ENCODE results near the gene L1CAM.
"Not testable (repeated sequence)": the region's sequence is repeated elsewhere in the genome, so short reads cannot be mapped to it uniquely, and the experiment has no call there.

The L1CAM gene

DNA sequence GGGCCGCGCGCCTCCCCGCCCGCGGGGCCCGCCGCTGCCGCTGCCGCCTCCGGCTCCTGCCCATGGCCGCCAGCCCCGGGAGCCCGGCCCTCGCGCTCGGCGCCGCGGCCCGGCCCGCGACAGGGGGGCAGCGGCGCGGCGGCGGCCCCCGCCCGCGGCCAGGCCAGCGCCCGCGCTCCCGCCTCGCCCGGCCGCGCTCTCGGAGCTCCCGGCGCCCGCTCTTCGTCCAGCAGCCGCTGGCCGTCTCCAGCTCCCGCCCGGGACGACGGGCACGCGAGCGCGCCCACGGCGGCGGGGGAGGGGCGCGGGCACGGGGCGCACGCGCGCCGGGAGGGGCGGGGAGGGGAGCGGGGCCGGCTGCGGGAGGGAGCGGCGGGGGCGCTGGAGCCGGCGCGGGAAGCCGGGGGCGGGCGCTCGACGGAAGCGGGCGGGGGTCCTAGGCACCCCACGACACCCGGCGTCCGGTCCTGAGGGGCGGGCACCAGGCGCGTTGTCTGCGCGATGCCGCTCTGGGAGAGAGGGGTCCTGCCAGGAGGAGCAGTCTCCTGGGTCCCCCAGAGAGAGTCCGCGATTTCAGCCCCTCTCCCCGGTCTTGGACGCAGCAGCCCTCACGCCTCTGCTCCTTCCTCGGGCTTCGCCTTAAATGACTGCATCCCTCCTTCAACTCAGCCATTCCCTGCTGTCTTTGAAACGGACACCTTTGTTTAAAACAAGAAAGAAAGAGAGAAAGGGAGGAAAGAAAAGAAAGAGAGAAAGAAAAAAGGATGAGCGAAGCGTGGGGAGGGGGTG is 55.1 kb downstream of the L1CAM start:
- no peak for TF ChIP-seq ZNF274 (IDR thresholded peaks at IDR 0.05; ENCODE audit: low read depth, low read length)

DNA sequence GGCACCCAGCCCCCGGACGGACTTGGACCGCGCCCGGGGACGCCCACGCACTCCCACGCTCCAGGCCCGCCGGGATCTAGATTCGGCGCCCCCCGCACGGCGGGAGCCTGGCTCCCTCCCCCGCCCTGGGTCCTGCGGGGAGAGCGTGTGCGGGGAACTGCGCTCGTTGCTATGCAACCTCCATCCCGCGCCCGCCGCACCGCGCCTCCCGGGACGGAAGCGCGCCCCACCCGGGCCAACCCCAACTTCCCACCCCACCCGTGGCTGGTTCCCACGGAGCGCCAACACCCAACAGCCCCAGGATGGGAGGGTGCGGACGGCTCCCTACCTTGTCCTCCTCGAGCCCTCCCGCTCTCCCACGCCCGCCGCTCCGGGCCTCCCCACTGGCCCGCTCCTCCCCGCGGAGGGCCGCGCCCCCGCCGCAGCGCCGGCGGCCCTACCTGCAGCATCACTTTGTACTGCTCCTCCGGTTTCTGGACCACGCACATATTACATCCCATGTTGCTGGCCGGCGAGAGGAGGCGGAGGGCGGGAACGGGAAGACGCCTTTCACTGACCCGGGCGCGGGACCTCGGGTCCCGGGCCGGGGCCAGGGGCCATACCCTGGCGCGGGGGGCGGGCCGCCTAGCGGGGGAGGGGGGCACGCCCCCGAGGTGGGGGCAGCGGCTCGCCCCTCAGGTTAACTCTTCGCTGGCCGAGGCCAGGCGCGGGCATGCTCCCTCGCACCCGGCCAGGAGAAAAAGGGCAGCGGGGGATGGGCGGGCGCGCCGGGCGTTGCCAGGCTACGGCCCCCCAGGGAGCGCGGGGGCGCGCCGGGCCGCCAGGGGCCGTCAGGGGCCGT is 56.0 kb downstream of the L1CAM start, which contains the start of gene PDZD4:
Gene PDZD4, minus strand, starts transcription at position 746 of the 841 bp plus-strand sequence. Its CDS starts 246 bp downstream, at position 500.
- no peak within 1 kb of the TSS for H3K4me3 ChIP-seq (ENCODE audit: low read length)

More for the DNA sequence above, 55.1 kb downstream of the L1CAM start:
- H3K4me3 ChIP-seq (ENCODE audit: low read length), result no peak overlapping the region

GRCh38 chrX:153829549-153829798 is 56.5 kb downstream of the L1CAM start:
- no peak for TF ChIP-seq ZNF274 (IDR thresholded peaks at IDR 0.05; ENCODE audit: low read depth, low read length)
- H3K4me3 ChIP-seq (ENCODE audit: low read length), result no peak overlapping the region

More for the DNA sequence above, 56.0 kb downstream of the L1CAM start, which contains the start of gene PDZD4:
- TF ChIP-seq ZNF274 (IDR thresholded peaks at IDR 0.05; ENCODE audit: low read depth, low read length), result no peak

- no peak for TF ChIP-seq ZNF274 (IDR thresholded peaks at IDR 0.05; ENCODE audit: low read depth, low read length)
- H3K4me3 ChIP-seq (ENCODE audit: low read length), result no peak overlapping the region
Observed at GRCh38 chrX:153828723-153829548, 57.0 kb downstream of the L1CAM start.

GRCh38 chrX:153828308-153828707 is 57.7 kb downstream of the L1CAM start:
- no peak for TF ChIP-seq ZNF274 (IDR thresholded peaks at IDR 0.05; ENCODE audit: low read depth, low read length)
- H3K4me3 ChIP-seq (ENCODE audit: low read length), result no peak overlapping the region

GRCh38 chrX:153827903-153828302 is 58.1 kb downstream of the L1CAM start:
- TF ChIP-seq ZNF274 (IDR thresholded peaks at IDR 0.05; ENCODE audit: low read depth, low read length), result no peak
- no peak overlapping the region for H3K4me3 ChIP-seq (ENCODE audit: low read length)

GRCh38 chrX:153827016-153827415 is 59.0 kb downstream of the L1CAM start:
- TF ChIP-seq ZNF274 (IDR thresholded peaks at IDR 0.05; ENCODE audit: low read depth, low read length), result no peak
- no peak overlapping the region for H3K4me3 ChIP-seq (ENCODE audit: low read length)

DNA sequence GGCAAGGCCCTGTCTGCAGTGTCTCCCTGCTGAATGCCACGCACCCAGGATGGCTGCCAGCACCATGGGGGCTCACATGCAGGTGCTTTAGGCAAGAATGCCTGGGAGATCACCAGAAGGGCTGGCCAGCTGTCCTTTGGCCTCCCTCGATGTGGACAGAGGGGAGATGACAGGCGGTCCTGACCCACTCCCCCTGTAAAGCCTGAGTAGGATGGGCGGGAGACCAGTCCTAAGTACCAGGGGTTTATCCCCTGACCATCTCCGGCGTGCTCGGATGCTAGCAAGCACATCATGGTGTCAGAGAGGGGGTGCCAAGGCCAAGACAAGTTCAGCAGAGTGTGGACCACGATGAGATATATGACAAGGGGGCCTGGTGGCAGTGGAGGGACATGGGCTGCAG is 60.9 kb downstream of the L1CAM start:
- no peak for TF ChIP-seq ZNF274 (IDR thresholded peaks at IDR 0.05; ENCODE audit: low read depth, low read length)

GRCh38 chrX:153824348-153824747 is 61.6 kb downstream of the L1CAM start:
- no peak for TF ChIP-seq ZNF274 (IDR thresholded peaks at IDR 0.05; ENCODE audit: low read depth, low read length)
- H3K4me3 ChIP-seq (ENCODE audit: low read length), result no peak overlapping the region

More for the DNA sequence above, 60.9 kb downstream of the L1CAM start:
- no peak overlapping the region for H3K4me3 ChIP-seq (ENCODE audit: low read length)

GRCh38 chrX:153821066-153821465 is 64.9 kb downstream of the L1CAM start:
- no peak overlapping the region for H3K4me3 ChIP-seq (ENCODE audit: low read length)
- no peak for TF ChIP-seq ZNF274 (IDR thresholded peaks at IDR 0.05; ENCODE audit: low read depth, low read length)

DNA sequence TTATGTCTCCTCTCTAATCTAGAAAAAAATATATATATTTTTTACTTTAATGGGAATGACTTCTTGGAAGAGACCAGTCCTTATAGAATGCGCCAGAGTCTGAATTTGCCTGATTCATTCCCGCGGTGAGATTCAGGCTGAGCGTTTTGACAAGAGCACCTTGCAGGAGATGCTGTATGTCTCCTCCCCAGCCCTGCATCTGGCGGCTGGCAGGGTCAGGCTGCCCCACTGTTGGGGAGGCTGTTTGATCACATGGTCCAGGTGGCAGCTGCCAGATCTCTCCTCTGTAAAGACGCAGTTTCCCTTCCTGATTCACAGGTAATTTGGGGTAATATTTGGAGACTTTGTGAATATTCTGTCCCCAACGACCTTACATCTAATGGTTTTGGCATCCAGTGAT is 65.4 kb downstream of the L1CAM start:
- TF ChIP-seq ZNF274 (IDR thresholded peaks at IDR 0.05; ENCODE audit: low read depth, low read length), result no peak
- no peak overlapping the region for H3K4me3 ChIP-seq (ENCODE audit: low read length)

GRCh38 chrX:153819384-153820040 is 66.5 kb downstream of the L1CAM start:
- TF ChIP-seq ZNF274 (IDR thresholded peaks at IDR 0.05; ENCODE audit: low read depth, low read length), result no peak
- H3K4me3 ChIP-seq (ENCODE audit: low read length), result no peak overlapping the region

- no peak overlapping the region for H3K4me3 ChIP-seq (ENCODE audit: low read length)
- no peak for TF ChIP-seq ZNF274 (IDR thresholded peaks at IDR 0.05; ENCODE audit: low read depth, low read length)
Observed at GRCh38 chrX:153818571-153819383, 67.2 kb downstream of the L1CAM start.

- H3K4me3 ChIP-seq (ENCODE audit: low read length), result not testable (repeated sequence)
Observed at GRCh38 chrX:153818064-153818463, 67.9 kb downstream of the L1CAM start.

Data from GM08714 (cell line).